DOHH2 (cell line): ENCODE results near the gene PYCR2.

ENCODE experiments used
- H3F3A ChIP-seq: fragments of 200-600 bp; sonication (generic), shearing (Covaris generic); 2 replicates; pipeline ENCODE4 v1.6.0; 2016; ENCODE audit warnings: antibody characterized with exemption, mild to moderate bottlenecking; ENCODE audit not compliant: control insufficient read depth, insufficient read depth
- H3K27ac ChIP-seq: fragments of 200-600 bp; sonication (generic); 2 replicates; pipeline ENCODE4 v1.5.1; 2014; ENCODE audit warnings: low read depth, mild to moderate bottlenecking, low read length, moderate library complexity
- H3K27me3 ChIP-seq: fragments of 200-600 bp; sonication (generic); 2 replicates; pipeline ENCODE4 v1.6.1; 2014; ENCODE audit warnings: mild to moderate bottlenecking, low read length, mixed read lengths; ENCODE audit not compliant: control insufficient read depth
- H3K36me3 ChIP-seq: fragments of 200-600 bp; sonication (generic); 2 replicates; pipeline ENCODE4 v1.6.1; 2014; ENCODE audit warnings: mild to moderate bottlenecking, low read length, moderate library complexity, mixed read lengths; ENCODE audit not compliant: control insufficient read depth
- H3K4me1 ChIP-seq: fragments of 200-600 bp; sonication (generic); 2 replicates; pipeline ENCODE4 v1.6.1; 2014; ENCODE audit warnings: mild to moderate bottlenecking, low read length, mixed read lengths; ENCODE audit not compliant: control insufficient read depth
- H3K4me2 ChIP-seq: fragments of 200-600 bp; sonication (generic); 2 replicates; pipeline ENCODE4 v1.6.0; 2014; ENCODE audit warnings: mild to moderate bottlenecking, low read length, moderate library complexity
- H3K4me3 ChIP-seq: fragments of 200-600 bp; sonication (generic); 2 replicates; pipeline ENCODE4 v1.5.1; 2014; ENCODE audit warnings: mild to moderate bottlenecking, low read length, mixed read lengths
- H3K79me2 ChIP-seq: fragments of 200-600 bp; sonication (generic); 2 replicates; pipeline ENCODE4 v1.6.1; 2014; ENCODE audit warnings: mild to moderate bottlenecking, low read length, mixed read lengths; ENCODE audit not compliant: control insufficient read depth
- H3K9me2 ChIP-seq: fragments of 200-600 bp; sonication (generic); replicated peaks from 2 replicates; pipeline ENCODE4 v1.6.1; 2014; ENCODE audit warnings: mild to moderate bottlenecking, low read length, mixed read lengths; ENCODE audit not compliant: control insufficient read depth
- H3K9me3 ChIP-seq: fragments of 200-600 bp; sonication (generic); 2 replicates; pipeline ENCODE4 v1.6.1; 2014; ENCODE audit warnings: antibody characterized with exemption, low read length, mixed read lengths; ENCODE audit not compliant: control insufficient read depth, insufficient read depth
- H4K20me1 ChIP-seq: fragments of 200-600 bp; sonication (generic); 2 replicates; pipeline ENCODE4 v1.6.0; 2014; ENCODE audit warnings: low read depth, mild to moderate bottlenecking, antibody characterized with exemption, low read length, moderate library complexity; ENCODE audit not compliant: control insufficient read depth, insufficient read depth
- CTCF ChIP-seq: fragments of 200-600 bp; sonication (generic); IDR thresholded peaks from one replicate; pipeline ENCODE4 v1.5.1; 2014; ENCODE audit warnings: antibody characterized with exemption, mild to moderate bottlenecking, low read depth, low read length; ENCODE audit not compliant: poor library complexity, severe bottlenecking
- EZH2phosphoT487 ChIP-seq: fragments of 200-600 bp; sonication (generic); IDR thresholded peaks from 2 replicates; pipeline ENCODE4 v1.6.1; 2017; ENCODE audit warnings: borderline replicate concordance, mild to moderate bottlenecking, antibody characterized with exemption, low read length, moderate library complexity, mixed read lengths

The PYCR2 gene

GRCh38 chr1:225887030-225887314, 37.1 kb downstream of the PYCR2 start:
- H4K20me1 ChIP-seq, result no peaks in the 10 kb centered on the region
- H3K4me3 ChIP-seq, result no peak overlapping the region
- H3K4me1 ChIP-seq, result peaks cover 9% of the 10 kb centered on the region
- H3K4me2 ChIP-seq, result no peak overlapping the region
- no peaks in the 10 kb centered on the region for H3F3A ChIP-seq
- H3K79me2 ChIP-seq, result no peaks in the 10 kb centered on the region
- H3K27ac ChIP-seq, result no peak overlapping the region
- no peaks in the 10 kb centered on the region for H3K9me2 ChIP-seq
- H3K27me3 ChIP-seq, result peaks cover 20% of the 10 kb centered on the region
- no peaks in the 10 kb centered on the region for H3K36me3 ChIP-seq
- H3K9me3 ChIP-seq, result no peaks in the 10 kb centered on the region
- no peak for TF ChIP-seq CTCF
- TF ChIP-seq EZH2phosphoT487, result no peak

- no peaks in the 10 kb centered on the region for H4K20me1 ChIP-seq
- H3K4me2 ChIP-seq, result no peak overlapping the region
- TF ChIP-seq CTCF, result no peak
- TF ChIP-seq EZH2phosphoT487, result no peak
- peaks cover 15% of the 10 kb centered on the region for H3K4me1 ChIP-seq
- no peaks in the 10 kb centered on the region for H3K79me2 ChIP-seq
- no peaks in the 10 kb centered on the region for H3F3A ChIP-seq
- no peaks in the 10 kb centered on the region for H3K9me3 ChIP-seq
- no peaks in the 10 kb centered on the region for H3K36me3 ChIP-seq
- no peak overlapping the region for H3K27ac ChIP-seq
- H3K9me2 ChIP-seq, result no peaks in the 10 kb centered on the region
- H3K27me3 ChIP-seq, result peaks cover 25% of the 10 kb centered on the region
- no peak overlapping the region for H3K4me3 ChIP-seq
Measured at GRCh38 chr1:225886159-225887029, 37.7 kb downstream of the PYCR2 start.

DNA sequence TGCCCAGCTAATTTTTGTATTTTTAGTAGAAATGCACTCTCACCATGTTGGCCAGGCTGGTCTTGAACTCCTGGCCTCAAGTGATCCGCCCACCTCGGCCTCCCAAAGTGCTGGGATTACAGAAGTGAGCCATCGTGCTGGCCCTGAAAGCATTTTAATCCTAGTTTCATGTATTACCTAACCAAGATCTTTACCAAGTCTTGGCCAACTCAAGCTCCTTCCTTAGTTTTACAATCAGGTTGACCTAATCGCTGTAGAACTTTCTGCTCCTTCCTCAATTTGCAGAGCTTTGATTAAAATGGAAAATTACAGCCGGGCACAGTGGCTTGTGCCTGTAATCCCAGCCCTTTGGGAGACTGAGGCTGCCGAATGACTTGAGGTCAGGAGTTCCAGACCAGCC, 38.7 kb downstream of the PYCR2 start:
- no peak for TF ChIP-seq EZH2phosphoT487
- TF ChIP-seq CTCF, result no peak
- H3K27me3 ChIP-seq, result peaks cover 36% of the 10 kb centered on the region

More for the DNA sequence above, 38.7 kb downstream of the PYCR2 start:
- H3K27ac ChIP-seq, result no peak overlapping the region
- no peaks in the 10 kb centered on the region for H3K9me3 ChIP-seq
- no peak overlapping the region for H3K4me3 ChIP-seq
- no peaks in the 10 kb centered on the region for H3K36me3 ChIP-seq
- no peaks in the 10 kb centered on the region for H4K20me1 ChIP-seq
- peaks cover 18% of the 10 kb centered on the region for H3K4me1 ChIP-seq
- no peaks in the 10 kb centered on the region for H3K79me2 ChIP-seq
- no peak overlapping the region for H3K4me2 ChIP-seq
- no peaks in the 10 kb centered on the region for H3F3A ChIP-seq
- no peaks in the 10 kb centered on the region for H3K9me2 ChIP-seq
